Activated CD4-positive, CD25-positive, alpha-beta regulatory T cell (primary cell): ENCODE measurements around the gene ZNF185.
A peak's percentile ranks its signal among the peaks of the same experiment; 100 is the strongest.
"Not testable (repeated sequence)": the region's sequence is repeated elsewhere in the genome, so short reads cannot be mapped to it uniquely, and the experiment has no call there.

Source experiments
- DNase-seq, 4 experiments: peaks; one replicate each; lab custom pipeline; 2025; lab: John Stamatoyannopoulos, UW

ZNF185 gene

DNA sequence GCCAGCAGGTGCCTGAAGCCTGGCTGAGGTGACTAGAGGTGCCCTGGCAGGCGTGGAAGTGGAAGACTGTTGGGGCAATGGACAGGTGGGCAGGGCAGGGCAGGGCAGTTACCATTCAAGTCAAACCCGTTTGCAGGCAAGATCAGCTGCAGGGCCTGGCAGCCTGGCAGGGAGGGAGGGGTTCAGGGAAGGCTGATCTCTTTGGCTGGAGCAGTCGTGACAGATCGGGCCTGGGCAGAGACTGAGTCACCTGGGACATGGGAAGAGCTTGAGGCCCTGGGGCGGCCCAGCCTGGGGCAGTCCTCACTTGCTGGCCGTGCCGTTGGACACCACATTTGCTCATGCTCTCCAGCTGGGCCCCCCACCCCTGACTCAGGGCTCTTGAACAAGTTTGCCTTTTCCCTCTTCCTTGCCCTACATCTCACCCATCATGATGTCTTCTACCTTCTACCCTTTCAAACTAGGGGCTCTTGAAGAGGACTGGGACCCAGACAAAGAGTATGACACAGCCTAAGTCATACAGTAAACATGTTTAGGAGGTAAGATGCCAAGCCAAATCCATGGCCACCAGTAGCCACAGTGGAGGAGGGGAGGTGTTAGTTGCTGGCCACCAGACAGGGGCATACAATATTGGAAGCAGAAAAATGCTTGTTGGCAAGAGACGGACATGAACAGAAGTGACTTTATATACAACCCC, 2.0 kb upstream of the ZNF185 start:
- DNase-seq, result no peak

DNA sequence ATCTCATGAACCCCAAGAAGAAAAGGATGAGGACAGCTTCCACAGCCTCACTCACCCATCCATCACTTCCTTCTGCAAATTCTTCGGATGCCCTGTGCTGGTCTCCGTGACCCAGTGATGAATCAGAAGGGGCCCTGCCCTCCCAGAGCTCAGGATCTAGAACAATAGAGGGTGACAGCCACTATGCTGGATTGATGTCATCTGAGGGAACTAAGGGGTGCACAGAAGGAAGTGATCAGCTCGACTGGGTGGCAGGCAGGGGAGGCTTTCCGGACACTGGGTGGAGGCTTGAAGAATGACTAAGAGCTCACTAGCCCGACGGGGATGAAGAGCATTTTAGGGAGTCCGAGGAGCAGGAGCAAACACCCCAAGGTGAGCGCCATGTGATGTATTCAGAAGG, 1.4 kb upstream of the ZNF185 start:
- DNase-seq, result no peak

DNA sequence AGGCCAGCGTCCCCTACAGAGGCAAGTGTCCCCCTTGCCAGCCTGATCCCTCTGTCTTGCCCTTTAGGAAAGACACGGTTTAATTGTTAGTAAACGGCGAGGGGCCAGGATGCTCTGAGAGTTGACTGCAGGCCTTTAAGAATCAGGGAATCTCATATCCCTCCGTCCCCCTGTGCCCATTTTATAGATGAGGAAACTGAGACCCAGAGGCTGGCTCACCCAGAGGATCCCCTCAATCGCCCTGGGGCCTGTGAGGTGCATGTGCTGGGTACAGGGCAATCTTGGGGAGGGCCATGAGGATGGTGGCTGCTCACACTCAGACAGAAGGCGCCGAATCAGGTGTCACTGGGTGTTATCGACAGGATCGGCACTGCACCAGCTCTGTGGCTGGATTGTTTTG, 575 bp downstream of the ZNF185 start:
- DNase-seq, result no peak

DNA sequence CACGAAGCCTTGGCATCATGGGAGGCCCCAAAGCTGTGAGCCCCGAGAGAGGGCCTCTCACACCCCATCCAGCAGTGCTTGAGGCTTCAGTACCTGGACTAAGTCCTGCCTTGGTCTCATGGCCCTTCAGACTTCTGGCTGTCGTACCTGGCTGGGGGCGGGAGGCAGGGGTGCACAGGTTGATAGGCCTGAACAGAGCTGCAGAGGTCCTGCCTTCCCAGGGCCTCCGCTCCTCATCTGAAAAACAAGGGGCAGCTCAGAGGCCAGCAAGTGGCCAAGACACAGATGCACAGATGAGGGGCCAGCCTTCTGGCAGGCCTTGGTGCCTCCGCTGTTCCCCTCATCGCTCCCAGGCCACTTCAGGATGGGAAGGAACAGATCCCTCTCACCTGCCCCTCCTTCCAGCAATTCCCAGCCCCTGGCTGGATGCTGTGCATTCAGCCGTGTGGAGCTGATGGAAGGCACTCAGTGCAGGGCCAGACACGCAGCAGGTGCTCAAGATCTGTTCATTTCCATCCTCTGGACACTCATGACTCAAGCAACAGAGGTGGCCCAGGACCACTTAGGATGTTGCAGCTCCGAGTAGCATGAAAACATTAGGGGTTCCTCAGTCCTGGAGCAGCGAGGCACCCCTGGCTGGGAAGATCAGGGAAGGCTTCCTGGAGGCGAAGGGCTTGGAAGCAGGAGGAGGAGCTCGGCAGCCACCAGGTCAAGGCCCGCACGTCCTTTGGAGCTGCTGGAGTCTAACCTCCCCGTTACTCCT, 1.4 kb downstream of the ZNF185 start:
- DNase-seq, result no peak

DNA sequence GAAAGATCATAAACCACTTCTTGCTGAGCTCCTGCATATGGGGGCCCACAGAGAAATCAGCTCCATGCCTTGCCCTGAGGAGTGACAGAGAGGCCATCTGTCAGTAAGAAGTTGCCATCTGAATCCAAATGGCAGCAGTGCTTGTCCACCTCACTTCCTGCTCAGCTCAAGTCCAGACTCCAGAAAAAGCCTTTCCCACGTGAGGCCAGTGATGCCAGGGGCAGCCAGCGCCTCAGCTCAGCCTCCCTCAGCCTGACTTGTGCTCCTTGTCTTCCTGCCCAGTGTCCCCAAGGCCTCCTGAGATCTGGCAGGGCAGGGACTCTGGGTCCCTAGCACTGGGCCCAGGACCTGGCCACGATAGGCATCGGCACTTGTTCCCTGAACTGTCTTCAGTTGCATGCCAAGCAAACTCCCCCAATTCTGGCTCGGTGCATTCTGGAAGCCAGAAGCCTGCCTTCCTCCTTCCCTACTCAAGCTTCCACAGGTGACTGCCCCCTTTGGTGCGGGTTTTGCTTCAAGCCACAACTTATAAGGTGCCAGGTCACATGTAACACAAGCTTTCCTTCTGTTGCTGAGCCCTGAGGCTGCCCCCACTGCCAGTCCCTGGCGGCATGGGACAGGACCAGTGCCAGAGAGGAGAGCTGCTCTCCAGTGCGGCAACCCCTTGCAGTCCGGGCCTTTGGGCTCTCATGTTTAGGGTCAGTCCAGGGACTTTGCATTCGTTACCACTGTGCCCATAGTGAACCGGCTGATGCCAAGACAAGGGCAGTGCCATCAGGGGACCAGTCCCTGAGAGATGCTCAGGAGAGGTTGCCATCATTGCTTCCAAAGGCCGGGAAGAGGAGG, 2.2 kb downstream of the ZNF185 start:
- no peak for DNase-seq

DNA sequence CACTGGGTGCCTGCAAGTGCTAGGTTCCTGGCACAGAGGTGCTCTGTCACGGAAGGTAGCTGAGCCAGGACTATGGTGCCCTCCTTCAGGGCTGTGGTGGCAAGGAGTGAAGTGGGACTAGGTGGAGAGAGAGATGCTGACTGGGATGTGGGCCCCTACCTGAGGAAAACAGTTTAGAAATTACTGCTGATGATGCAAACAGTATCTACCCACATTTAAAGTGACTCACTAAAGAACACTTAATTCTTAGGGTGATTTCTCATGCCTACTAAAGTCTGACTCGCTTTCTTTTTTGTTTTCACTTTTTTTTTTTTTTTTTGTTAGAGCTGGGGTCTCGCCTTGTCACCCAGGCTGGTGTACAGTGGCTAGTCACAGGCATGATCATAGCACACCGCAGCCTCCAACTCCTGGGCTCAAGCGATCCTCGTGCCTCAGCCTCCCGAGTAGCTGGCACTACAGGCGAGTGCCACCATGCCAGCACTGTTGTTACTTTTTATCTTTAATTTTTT, 3.1 kb downstream of the ZNF185 start:
- DNase-seq, result no peak

DNA sequence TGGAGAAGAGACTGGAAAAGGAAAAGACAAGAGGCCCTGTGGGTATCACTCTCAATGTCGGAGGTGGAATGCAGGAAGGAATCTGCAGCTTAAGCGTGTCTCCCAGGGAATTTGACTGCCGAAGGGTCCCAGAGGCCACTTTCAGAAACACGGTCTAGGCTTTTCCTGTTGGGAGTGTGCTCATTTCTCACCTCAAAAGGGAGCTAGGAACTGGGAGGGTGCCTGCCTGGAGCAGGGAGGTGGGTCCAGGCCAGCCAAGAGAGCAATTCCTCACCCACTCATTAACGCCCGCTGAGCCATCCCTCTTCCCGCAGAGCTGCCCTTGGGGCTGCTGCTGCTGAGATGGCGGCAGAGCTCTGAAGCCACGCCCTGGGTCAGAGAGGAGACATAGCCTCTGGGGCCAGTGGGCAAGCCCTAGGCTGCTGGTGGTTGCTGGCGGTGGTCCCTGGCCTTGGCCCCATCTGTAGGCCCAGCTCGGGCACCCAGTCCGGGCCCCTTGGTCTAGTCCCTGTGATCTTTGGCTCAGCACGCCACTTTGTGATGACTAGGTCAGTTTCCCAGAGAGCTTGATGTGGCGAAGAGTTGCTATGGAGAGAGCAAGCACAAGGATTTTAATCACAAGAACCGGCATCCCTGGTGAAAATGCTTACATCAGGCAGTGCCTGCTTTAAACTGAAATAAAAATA, 4.1 kb downstream of the ZNF185 start:
- no peak for DNase-seq

DNA sequence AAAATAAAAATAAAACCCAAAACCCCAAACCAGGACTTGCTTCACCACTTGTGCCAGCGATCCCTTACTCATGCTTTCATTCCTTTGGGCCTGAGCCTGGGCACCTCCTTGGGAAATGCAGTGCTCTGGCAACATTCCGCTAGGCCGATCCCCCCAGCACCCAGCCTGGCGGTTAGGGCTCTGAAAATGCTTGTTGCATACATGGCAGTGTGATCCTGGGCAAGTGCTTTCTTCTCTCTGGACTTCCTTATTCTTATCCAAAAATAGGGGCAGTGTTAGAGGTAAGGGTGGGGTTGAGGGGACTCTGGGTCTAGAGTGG, 4.6 kb downstream of the ZNF185 start:
- no peak for DNase-seq

DNA sequence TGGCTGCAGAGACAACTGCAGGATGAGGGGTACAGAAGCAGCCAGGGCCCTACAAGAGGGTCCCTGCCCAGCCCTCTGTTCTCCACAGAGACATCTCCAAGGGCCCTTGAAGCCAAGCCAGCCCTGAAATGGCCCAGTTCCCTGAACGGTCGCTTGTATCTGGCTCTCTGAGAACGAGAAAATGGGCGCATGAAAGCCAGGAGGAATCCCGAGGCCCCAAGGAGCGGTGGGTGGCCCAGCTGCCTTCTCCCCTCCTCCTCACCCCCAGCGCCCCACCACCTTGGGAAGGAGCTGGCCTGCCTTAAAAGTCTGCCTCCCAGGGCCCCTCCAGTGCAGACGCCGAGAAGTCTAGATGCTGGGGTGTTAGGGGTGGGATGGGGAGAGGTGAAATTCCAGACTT, 5.7 kb downstream of the ZNF185 start:
- DNase-seq, result no peak

DNA sequence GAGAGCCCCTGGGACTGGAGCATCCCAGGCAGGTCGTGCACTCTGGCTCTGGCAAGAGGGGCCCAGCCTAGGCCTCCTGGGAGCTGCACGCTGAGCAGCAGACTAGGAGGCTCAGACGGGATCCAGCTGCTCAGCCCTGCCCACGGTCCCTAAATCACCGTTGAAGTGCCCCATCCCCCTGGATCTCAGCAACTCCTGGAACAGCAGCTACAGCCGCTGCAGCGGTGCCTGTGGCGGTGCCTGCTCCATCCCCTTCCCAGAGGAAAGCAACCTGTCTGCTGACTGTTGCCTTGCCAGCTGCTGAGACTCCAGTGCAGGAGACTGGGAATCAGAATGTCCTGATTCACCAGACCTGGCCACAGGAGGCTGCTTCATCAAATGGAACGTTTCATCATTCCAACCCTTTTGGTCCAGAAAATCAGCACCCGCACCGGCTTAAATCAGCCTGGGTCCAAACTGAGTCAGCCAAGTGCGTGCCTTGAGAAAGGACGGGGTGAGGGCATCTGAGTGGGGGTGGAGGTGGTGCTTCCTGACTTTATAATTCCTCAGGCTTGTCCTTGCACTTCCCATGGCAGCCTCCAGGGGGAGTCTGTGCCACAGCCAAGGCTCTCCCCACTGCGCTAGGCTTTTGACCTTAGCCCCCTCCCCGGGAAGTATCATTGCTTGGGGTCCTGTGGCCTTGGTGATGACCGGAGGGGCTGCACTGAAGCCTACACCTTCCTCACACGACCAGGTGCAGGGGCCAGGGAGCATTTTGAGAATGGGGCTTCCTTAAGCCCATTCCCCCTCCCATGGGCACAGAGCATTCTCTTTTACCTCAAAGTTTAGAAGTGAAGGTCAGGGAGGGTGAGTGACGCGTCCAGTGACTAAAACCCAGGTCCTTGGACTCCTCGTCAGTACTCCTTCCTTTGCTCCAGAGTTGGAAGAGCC, 6.5 kb downstream of the ZNF185 start:
- peak in 2 of 4 experiments; percentile 4 to 10 for DNase-seq

DNA sequence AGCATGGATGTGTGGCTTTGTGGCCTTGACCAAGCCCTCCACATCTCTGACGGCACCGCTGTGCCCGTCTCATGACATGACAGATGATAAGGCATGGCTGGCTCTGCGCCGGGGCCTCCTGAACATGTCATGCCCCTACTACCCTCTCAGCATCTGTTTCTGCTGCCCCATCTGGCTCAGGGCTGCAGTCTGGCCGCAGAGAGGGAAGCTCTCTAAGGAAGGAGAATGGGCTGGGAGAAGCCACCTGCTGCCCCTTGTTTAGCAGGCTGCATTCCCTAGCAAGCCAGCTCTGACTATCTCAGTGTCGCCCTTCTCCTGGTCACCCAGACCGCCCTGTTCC, 7.2 kb downstream of the ZNF185 start:
- DNase-seq, result no peak

DNA sequence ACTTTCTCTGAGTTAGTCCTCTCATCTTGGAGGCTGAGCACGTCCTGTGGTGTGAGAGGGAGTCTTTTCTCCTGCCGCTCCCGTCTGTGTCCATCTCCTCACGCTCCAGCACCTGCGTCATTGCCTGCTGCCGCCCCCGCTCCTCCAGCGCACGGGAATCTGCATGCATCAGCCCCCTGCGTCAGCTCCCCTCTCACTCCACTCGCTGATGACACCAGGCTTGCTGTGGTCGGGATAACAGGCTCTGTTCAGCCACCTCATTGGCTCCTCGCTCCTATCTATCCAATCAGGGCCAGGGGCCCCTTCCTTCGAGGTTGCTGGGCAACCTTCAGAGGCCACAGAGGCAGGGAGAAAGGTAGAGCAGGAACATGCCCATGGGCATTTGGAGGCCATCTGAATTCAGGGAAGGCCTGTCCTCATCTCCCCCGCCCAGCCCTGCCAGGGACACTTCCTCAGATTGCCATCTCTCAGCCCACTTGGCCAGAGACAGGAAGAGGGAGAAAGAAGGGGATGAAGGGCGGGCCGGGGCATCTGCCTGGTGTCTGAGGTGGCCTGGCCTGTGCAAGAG, 9.3 kb downstream of the ZNF185 start:
- no peak for DNase-seq

DNA sequence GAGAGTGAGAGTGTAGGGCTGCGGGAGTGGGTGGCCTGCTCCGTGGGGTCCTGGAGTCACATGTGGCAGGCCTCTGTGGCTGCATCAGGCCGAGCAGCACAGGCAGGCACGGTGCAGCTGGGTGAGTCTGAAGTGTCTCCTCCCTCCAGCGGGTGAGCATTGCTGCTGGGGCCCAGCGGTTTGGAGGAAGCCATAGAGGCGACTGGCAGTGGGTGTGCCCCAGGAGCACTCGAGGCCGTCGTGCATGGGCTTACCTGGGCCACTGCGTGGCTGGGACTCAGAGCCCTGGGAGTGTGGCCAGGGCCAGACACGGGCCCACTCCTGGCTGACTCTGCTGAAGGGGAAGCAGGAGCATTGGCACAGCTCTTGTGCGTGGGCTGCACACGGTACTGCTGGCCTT, 10.6 kb downstream of the ZNF185 start:
- no peak for DNase-seq

DNA sequence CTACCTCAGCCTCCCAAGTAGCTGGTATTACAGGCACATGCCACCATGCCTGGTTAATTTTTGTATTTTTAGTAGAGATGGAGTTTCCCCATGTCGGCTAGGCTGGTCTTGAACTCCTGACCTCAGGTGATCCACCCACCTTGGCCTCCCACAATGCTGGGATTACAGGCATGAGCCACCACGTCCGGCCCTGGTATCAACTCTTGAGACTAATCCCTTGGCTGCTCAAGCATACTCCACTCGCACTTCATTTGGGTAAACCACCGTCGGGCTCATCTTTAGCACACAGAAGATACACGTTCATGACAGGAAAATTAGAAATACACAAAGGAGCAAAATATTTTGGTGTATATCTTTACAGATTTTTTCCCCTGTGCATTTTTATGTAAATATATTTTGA, 12.2 kb downstream of the ZNF185 start:
- DNase-seq, result not testable (repeated sequence)

DNA sequence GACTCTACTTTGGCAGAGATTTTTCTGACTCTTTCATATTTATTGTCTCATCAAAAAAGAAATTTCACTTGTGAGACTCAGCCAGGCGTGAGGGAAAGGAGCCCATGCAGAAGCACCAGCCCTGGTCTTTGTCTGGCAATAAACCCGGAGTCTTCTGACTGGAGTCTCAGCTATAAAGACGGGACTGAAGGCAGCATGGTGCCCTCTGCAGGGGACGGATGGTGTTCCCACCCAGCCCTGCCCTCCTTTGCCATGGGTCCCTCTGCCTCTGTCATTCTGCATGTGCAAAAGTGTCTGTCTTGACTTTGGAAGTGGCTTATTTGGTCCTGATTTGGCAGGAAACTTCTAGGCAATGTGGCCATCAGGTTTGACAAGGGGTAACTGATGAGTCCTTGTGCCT, 14.2 kb downstream of the ZNF185 start:
- no peak for DNase-seq

DNA sequence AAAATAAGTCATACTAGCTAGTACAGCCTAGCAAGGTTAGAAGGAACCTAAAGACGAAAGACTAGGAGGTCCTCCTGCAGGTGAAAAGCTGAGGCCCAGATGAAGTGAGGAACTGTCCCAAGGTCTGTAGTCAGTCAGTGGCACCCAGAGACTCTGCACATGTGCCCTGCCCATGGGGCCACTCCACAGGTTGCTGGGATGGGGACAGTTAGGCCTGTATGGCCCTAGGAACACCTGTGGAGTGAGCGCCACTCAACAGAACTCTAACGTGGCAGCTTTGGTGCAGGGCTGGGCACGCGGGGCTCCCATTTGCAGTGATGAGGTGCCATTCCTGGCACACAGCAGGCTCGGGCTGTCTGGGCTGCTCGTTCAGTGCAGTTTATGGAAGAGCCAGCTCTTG, 14.8 kb downstream of the ZNF185 start:
- DNase-seq, result no peak

DNA sequence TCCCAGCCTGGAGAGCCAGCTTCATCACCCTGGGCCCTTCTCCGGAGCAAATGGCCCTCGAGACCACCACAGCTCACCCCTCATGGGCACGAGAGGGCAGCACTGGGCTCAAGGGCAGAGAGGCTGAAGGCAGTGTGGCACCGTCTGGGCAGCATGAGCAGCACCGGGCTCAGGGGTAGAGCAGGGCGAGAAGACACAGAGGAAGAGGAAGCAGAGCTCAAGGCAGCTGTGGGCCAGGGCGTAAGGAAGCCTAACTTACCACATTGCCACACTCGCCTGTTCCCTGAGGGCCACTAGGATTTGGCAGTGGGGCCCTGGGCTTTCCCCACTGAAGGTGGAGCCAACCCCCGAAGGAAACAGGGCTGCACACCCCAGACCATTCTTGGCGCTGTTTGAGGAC, 15.5 kb downstream of the ZNF185 start:
- DNase-seq, result no peak

DNA sequence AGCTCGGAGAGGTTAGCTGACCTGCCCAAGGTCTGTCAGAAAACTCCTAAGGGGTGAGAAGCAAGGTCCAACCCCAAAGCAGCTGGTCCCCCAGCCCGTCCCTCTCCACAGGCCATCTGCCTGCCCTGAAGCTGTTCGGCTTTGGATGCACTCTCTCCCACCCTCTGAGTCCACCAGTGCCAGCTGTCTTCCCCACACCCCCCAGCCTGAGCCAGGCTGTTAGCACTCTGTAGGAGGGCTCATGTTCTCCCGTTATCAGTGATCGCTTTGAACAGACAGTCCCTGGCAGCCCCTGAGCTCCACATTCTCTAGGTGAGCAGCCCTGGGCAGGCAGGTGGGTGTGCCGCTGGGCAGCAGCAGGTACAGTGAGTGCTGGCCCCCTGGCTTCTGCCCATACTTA, 16.0 kb downstream of the ZNF185 start:
- DNase-seq, result no peak

DNA sequence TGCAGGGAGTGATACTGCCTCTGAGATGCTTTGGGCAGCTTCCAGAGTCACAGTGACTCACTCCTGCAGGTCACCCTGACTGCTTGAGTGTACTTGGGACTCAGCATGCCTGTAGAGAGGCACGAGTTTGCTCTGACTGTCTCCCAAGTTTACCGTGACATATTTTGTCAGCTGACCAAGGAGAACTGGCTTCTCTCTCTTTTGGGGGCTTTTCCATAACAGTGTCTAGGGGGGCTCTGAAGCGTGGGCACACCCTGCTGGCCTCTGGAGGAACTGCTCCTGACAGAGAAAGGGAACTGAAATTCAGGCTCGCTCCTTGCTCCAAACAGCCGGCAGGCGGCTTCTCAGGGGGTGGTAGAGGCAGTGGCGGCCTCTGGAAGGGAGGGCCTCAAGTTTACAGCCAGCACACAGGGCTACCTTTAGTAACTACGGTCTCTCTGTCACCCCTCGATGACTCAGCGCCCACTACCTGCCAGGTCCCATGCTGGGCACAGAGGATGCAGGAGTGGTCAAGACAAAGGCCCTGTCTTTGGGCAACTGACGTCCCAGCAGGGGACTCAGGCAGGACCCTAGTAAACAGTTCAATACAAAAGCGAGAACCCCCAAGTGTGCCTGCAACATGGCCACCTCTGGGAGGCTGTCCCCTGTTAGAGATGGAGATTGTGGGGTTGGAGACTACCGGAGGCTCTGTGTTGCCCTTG, 17.8 kb downstream of the ZNF185 start:
- no peak for DNase-seq
